GM19239 (cell line): ENCODE data around the gene POTEI.
"Not testable (repeated sequence)": the region's sequence is repeated elsewhere in the genome, so short reads cannot be mapped to it uniquely, and the experiment has no call there.

Experiments used
- DNase-seq: peaks from one replicate; pipeline ENCODE4 v3.0.0; 2011; ENCODE audit warnings: low spot score; ENCODE audit not compliant: insufficient read length
- FAIRE-seq: peaks from 2 replicates; lab custom pipeline; 2011; peaks lifted over from hg19 to GRCh38; lab: Jason Lieb, UNC

The POTEI gene

DNA sequence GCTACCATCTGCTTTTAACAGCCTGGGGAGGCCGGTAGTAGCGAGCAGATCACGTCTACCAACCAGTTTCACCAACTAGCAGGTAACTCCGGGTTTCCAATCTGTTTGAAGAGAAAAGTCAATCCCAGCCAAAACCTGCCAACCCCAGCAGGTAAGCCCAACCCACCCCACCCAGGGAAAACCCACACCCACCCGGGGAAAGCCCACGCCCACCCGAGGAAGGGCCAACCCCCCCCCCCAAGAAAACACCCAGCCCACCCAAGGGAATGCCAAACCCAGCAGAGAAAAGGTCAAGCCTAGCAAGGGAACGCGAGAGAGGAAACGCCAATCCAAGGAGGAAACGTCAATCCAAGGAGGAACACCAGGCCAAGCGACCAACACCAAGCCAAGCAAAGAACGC is at the start of gene POTEI:
Gene POTEI (minus strand): TSS at position 101 of the 400 bp plus-strand sequence. CDS start 93 bp downstream, at position 8.
- not testable (repeated sequence) for DNase-seq, FAIRE-seq

DNA sequence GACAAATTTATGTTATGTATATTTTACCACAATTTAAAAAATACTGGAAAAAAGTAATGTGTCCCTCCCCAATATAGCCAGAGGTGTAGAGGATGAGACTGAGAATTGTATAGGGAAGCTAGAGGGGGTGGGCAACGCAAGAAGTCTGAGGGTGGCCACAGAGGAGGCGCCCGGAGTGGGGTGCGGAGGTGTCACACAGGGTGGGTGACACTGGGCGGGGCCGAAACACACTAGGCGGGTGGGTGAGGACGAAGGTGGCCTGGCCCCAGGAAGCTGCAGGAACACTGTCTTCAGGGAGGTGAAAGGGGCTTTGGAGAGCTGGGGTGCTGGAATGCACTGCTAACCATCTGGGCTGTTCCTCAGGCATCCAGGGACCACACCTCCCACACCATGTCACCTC is 47.3 kb upstream of the POTEI start:
- FAIRE-seq, DNase-seq: not testable (repeated sequence)

DNA sequence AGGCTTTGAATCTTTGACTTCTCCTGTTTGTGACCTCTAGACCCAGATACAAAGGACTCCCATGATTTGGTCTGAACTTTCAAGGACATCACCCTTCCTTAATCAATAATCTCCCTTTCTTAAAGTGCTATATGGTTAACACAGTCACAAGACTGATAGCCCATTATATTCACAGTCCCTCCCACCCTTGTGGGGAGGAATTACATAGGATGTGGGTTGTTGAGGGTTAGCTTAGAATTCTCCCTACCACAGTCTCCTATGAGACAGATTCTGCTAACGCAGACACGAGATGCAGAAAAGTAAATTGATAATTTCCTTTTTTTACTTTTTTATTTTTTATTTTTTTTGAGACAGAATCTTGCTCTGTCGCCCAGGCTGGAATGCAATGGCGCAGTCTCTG is 45.0 kb upstream of the POTEI start:
- not testable (repeated sequence) for DNase-seq, FAIRE-seq

DNA sequence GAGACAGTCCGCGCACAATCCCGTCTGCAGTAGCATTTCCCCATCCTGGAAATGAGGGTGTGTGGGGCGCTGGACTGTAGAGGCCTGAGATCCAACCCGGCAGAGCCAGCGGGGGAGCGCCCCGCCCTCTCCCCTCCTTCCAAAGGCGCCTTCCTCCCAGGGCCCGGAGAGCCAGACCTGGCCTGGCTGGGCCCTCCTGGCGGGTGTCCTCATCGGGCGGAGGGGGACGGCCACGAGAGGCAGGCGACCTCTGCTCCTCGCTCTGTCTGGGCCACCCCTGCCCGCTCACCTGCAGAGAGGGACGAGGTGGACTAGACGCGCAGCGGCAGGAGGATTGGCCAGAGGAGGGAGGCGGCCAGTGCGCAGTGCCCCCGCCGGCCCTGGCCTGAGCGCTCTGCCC is 40.3 kb upstream of the POTEI start:
- not testable (repeated sequence) for FAIRE-seq, DNase-seq

DNA sequence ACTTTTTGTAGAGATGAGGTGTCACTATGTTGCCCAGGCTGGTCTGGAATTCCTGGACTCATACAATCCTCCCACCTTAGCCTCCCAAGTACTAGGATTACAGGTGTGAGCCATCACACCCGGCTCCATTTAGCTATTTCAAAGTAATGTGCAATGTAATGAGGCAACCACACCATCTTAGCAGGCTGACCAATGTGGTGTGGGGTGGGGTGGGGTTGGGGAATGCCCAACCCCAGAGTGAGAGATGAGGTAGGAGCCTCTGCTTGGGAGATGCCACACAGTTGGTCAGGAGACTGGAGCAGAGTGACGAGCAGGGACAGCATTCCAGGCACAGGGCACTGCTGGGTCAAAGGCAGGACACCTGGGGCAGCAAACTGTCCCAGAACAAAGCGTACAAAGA is 39.3 kb upstream of the POTEI start:
- not testable (repeated sequence) for FAIRE-seq, DNase-seq

DNA sequence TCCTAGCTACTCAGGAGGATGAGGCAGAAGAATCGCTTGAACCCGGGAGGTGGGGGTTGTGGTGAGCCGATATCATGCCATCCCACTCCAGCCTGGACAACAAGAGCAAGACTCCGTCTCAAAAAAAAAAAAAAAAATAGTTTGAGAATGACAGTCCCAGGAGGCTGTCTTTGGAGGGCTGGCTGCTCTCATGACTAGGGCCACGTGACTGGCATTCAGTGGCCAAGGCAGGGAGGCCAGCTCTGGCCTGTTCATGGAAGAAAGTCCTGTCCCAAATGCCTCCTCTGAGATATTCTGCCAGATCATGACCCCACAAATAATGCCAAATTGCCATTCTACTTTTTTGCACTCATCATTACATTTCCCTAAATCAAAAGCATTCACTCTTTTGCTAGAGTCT is 35.9 kb upstream of the POTEI start:
- not testable (repeated sequence) for FAIRE-seq, DNase-seq

DNA sequence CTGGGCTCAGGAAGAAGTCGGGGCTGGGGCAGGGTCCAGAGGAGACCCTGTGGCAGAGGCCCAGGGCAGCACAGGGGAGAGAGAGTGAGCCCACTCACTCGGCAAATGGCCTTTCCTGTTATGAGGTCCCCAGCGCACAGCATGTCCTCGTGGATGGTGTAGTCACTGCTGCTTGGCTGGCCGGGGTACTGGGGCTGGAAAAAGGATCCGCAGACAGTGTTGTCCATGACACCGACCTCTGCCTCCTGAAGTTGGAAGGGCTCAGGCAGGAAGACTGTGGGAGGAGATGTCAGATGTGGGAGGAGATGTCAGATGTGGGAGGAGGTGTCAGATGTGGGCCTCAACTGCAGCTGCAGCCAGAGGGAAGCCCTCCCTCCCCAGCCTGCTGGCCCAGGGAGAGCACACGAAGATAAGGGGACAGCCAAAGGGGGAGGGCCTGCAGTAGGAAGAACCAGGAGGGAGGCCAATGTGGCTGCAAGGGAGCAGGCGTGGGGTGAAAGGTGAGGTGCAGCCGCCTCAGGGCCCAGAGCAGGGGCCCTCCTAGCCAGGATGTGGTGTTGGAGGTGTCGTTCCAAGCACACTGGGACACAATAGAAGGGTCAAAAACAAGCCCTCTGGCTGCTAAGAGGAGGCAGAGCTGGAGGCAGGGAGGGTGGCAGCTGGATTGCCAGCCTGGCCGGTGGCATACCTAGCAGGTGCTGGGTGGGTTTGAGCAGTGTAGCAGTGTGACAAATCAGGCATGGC is 34.8 kb upstream of the POTEI start:
- FAIRE-seq, DNase-seq: not testable (repeated sequence)

DNA sequence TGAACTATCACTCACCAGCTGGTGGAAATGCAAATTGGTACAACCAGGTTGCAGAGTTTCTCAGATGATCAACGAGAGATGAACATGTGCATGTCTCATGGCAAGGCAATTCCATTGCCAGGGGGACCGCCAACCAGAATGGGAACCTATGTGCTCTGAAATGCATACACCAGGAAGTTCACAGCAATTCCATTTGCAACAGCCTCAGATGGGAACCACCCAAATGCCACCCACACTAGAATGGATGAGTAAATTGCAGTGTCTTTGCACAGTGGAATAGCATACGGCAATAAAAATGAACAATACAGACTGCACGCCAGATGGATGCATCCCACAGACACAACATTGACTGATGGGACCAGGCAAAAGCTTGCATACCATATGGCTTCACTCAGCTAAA is 33.7 kb upstream of the POTEI start:
- FAIRE-seq, DNase-seq: not testable (repeated sequence)

DNA sequence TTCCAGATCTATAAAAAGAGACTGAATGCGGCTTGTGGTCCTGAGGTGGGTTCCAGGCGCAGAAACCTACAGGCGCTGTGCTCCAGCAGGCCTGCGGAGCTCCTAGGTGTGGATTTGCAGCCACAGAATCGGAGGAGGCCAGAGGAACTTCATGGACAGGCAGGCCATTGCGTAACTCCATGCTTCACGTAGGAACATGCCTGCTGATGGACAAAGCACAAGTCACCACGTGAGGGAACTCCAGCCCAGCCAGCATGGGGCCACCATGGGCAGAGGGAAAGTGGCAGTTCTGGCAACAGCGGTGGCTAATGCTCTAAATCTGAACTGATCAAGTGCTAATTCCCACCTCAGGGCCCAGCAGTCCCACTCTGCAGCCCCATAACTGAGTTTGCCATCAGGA is 29.1 kb upstream of the POTEI start:
- DNase-seq, FAIRE-seq: not testable (repeated sequence)

DNA sequence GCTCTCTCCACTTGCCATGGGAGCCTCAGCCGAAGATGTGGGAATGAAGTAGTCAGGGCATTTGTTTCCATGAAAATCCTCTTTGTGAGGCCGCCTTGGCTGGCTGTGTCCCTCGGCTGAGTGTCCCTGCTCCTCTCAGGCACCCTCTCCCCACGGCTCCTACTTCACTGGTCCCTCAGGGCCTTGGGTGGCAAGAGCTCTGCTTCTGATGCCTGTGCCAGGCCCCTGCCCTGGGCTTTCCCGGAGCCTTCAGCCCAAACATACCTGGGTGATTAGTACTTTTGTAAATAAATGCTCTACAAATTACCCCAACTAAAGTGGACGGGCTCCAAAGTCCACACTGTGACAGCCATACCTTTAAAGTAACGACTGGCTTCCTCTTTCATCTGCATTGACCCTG is 27.5 kb upstream of the POTEI start:
- not testable (repeated sequence) for FAIRE-seq

DNA sequence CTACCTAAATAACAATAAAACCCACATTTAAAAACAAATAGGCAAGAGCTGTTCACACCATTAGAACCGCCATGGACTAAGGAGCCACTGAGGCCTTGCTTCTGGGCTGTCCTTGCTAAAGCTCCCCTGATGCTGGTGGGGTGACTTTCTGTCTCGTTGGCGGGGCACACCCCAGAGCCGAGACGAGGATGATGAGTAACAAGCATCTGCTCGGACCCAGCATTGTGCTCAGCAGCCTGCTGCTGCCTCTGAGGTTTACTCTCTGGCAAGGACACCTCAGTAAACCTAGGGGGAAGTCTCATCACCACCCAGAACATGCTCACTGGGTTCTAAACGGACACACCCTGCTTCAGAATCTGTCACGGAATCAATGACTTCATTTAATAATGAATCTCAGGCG is 22.5 kb upstream of the POTEI start:
- not testable (repeated sequence) for FAIRE-seq, DNase-seq

More for the DNA sequence above, 27.5 kb upstream of the POTEI start:
- not testable (repeated sequence) for DNase-seq

DNA sequence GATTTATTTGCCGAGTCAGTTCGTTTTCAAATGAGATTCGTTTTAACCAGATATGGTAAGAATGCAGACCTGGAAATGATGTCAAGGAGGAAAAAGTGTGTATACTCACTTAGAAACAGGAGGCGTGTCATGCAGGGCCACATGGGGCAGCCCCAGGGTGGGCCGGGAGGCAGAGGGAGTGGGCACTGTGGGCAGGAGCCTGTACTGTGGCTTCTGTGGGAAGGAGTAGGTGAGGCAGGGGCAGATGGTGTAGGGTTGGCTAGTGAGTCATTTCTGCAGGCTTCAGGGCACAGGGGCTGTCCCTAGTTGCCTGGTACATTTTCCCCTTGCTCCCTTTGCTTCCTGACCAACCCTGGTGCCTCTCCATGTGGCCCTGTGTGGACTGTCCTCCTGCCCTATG is 22.1 kb upstream of the POTEI start:
- DNase-seq, FAIRE-seq: not testable (repeated sequence)

DNA sequence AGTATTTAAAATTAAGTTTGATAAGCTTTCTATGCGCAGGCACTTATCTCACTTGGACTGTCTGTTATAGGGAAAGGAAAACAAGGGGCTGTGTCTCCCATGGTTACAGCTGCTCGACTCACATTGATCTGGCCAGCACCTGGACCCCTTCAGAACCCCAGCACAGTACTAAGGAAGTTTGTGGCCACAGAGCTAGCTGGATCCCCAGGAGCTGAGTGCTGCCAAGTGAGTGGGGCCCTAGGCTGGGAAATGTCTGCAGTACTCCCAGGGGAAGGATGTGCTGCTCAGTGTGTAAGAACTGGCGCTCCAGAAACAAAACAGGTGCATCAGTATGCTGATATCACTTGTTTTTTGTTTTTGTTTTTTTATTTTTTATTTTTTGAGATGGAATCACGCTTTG is 21.1 kb upstream of the POTEI start:
- not testable (repeated sequence) for DNase-seq, FAIRE-seq

DNA sequence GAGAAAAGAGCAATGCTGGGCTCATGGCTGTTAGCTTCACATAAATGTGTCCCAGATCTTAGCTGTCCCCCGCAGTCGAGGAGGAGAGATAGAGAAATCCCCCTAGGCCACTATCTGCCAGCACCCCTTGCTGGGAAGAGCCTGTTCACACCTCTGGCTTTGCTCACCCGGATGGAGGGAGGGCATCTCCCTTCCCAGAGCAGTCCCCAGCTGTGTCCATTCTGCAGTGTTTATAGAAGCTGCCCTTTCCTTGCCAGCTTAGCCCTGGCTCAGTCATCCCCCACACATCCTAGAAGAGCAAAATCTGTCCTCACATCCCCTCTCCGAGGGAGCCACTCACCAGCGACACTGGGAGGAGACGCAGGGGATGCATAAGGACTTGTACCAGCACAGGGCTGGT is 20.4 kb upstream of the POTEI start:
- not testable (repeated sequence) for FAIRE-seq, DNase-seq

DNA sequence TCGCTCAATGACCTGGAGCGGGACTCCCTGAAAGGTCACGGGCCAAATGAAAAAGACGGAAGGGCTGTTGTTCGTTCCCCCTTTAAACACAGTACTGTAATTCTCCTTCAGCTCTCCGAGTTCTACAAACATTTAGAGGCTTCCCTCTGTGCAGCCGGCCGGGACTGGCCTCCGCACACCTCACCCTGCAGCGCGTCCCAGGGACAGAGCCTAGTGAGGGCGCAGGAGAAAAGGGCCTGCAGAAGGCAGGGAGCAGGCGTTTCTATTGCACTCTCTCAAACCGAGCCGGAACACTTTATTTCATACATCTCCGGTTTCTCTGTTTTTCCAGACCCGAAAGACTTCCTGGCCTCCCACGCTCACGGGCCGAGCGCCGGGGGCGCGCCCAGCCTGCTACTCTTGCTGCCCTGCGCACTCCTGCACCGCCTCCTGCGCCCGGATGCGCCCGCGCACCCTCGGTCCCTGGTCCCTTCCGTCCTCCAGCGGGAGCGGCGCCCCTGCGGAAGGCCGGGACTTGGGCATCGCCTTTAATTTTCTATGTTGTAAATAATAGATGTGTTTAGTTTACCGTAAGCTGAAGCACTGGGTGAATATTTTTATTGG is 18.3 kb upstream of the POTEI start:
- FAIRE-seq, DNase-seq: not testable (repeated sequence)

DNA sequence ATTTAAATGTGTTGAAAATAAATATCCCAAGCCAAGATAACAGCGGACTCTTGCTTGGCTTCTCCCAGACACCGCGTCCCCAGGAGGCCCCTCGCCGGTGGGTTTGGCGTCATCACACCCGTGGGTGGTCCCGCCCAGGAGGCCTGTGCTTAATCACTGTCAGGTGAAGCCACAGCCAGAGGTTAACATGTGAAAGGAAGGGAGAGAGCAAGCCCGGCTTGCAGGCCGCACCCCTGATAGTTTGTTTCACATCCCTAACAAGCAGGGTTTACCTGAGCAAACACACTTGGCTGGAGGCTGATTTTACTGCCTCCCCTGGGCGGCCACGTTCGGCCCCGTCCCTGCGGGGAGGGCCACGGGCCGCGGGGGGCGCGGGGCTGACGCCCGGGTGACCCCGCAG is 13.3 kb upstream of the POTEI start:
- DNase-seq, FAIRE-seq: not testable (repeated sequence)

DNA sequence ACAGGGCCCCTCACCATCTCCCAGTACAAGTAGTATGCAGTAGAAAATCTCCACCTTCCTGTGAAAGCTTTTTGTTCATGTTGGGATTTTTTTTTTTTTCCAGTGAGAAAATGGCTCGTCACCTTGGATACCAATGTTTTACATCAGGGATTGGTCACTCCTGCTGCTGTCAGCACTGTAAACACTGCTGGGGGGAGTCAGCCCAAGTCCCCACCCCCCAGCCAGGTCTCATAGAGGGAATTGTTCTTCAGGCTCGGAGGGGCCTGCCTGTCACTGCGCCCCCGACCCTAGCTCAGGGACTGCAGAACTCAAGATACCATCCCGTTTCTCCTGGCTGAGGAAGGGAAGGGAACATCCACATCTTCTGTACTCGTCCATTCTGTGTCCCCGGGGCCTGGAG is 11.9 kb upstream of the POTEI start, which contains the start of gene CFC1B:
Gene CFC1B (plus strand): TSS at position 231 of the 400 bp plus-strand sequence. CDS start 263 bp downstream, outside the sequence.
- not testable (repeated sequence) for DNase-seq, FAIRE-seq

DNA sequence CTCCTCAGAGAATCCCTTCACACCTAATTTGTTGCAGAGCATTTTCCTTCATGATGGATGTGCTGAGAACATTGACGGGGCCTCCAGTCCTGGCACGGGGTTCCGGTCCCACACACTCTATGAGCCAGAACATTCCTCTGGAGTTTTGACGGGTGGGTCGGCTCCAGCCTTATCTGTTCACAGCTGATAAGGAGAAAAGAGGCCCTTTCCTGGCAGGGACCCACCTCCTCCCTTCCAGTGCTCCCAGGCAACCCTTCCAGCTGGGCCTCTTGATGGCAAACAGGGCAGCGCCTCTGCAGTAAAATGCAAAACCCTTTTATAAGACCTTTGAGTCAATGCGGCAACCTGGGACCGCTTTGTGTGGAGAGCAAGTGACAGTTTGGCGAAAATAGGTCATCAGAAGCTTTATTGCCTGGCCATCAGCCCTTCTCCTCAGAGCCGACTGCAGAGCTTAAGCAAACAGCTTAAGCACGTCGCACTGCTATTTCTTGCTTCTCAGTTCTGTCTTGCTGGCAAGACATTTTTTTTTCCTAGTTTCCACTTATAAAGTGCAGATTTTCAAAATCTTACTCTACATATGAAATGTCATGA is 9.5 kb upstream of the POTEI start:
- FAIRE-seq = not testable (repeated sequence)

DNA sequence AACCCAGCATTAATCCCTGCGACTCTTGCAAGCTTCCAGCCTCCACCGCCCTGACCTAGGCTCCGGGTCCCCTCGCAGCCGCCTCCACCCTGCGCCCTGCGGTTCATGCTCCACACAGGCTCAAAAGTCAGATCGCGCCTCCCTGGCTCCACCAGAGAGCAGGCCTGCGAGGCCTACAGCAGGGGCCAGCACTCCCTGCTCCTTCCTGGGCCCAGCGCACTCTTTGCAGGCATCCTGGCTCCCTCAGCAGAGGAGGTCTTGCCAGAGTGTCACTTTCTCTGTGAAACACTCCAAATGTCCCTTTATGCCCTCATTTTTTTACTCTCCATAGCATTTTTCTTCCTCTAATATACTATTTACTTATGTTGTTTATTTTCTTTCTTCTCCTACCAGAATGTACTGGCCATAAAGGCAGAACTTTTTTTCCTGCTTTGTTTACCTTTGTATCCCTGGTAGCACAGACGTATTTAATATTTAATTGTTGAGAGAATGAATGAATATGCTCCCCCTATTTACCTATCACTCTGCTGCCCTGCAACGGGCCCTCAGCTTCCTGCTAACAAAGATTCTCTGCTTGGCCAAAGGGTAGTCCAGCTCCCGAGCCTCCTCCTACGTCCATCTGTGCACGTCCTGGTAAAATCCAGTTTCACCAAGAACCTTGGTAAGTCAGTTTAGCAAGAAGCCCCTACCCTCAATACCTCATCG is 2.8 kb upstream of the POTEI start:
- not testable (repeated sequence) for FAIRE-seq, DNase-seq

More for the DNA sequence above, 9.5 kb upstream of the POTEI start:
- DNase-seq = not testable (repeated sequence)
